DLD1 (cell line): ENCODE results near the gene RPL39L.

Experiments
- in situ Hi-C: cut with HindIII; loops from 2 replicates; pipeline ENCODE4 v1.10.0; 2017; ENCODE audit warnings: low sequenced_read_pairs

Gene RPL39L

DNA sequence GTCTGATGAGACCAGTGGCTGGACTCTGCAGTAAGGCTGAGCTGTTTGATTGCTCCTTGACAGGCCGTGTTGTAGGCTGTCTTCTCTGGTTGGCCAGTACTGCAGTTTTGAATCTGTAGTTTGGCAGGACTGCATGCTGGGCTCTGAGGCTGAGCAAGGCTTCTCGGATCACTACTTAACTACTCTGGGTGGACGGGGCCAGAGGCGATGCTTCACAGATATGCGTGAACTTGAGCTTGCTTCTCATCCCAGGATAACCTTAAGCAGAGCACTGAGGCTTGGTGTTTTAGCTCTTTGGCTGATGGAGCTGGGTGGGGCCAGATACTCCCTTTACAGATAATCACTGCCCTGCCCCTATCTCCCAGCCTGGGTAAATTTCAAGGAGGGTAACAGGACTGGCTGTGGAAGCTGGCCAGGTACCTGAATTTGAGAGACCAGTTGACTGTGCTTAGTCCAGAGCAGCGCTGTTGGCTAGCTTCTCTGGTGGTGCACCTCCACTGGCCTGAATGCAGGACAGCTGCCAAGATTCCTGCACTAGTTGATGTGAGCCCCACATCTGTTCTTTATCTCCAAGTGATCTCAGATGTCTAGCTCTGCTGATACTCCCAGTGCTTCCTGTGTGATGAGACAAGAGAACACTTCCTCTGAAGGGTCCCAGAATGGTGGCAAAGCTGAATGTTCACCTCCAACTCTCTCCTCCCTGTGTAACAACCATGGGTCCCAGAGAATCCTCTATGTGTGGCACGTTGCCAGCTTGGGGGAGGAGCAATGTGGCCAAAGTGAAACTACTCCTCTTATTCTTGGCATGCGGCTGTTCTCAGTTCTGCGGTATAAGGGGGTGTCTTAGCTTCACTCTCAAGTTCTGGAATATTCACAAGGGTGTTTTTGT lies 37.9 kb downstream of the RPL39L start:
- in situ Hi-C loops = no loop called here

DNA sequence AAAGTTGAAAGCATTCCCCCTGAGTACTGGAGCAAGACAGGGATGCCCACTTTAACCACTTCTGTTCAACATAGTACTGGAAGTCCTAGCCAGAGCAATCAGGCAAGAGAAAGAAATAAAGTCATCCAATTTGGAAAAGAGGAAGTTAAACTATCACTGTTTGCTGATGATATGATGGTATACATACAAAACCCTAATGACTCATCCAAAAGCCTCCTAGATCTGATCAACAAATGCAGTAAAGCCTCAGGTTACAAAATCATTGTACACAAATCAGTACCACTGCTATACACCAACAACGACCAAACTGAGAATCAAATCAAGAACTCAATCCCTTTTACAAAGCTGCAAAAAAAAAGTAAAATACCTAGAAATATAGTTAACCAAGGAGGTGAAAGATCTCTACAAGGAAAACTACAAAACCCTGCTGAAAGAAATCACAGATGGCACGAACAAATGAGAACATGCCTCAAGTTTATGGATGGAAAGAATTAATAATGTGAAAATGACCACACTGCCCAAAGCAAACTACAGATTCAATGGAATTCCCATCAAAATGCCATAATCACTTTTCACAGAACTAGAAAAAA lies 40.3 kb downstream of the RPL39L start:
- in situ Hi-C loops = no loop called here

DNA sequence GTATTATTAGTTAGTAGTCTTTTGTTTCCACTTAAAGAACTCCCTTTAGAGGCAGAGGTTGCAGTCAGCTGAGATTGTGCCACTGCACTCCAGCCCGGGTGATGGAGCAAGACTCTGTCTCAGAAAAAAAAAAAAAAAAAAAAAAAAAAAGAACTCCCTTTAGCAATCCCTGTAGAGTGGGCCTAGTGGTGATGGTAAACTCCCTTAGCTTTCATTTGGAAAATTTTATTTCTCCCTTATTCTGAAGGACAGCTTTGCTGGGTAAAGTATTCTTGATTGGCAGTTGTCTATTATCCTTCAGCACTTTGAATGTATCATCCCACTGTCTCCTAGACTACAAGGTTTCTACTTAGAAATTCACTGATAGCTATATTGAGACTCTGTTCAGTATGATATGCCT lies 46.0 kb downstream of the RPL39L start:
- in situ Hi-C loops = no loop called here

DNA sequence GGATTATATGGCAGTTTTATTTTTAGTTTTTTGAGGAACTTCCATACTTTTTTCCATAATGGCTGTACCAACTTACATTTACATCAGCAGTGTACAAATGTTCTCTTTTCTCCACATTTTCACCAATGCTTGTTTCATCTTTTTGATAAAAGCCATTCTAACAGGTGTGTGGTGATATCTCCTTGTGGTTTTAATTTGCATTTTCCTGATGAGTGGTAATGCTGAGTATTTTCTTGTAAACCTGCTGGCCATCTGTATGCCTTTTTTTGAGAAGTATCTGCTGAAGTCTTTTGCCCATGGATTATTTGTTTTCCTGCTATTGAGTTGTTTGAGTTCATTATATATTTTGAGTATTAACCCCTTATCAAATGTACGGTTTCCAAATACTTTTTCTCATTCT lies 50.6 kb downstream of the RPL39L start:
- in situ Hi-C loops = no loop called here

- in situ Hi-C loops = no loop called here
Observed at GRCh38 chr3:187086831-187087230, 52.5 kb downstream of the RPL39L start.

GRCh38 chr3:187085933-187086332 lies 53.4 kb downstream of the RPL39L start:
- in situ Hi-C loops = no loop called here

GRCh38 chr3:187085021-187085666 lies 54.2 kb downstream of the RPL39L start:
- in situ Hi-C loops = no loop called here

GRCh38 chr3:187084580-187084979 lies 54.7 kb downstream of the RPL39L start:
- in situ Hi-C loops = no loop called here

GRCh38 chr3:187084126-187084525 lies 55.2 kb downstream of the RPL39L start:
- in situ Hi-C loops = no loop called here

- in situ Hi-C loops = no loop called here
Observed at GRCh38 chr3:187082758-187083375, 56.4 kb downstream of the RPL39L start.

DNA sequence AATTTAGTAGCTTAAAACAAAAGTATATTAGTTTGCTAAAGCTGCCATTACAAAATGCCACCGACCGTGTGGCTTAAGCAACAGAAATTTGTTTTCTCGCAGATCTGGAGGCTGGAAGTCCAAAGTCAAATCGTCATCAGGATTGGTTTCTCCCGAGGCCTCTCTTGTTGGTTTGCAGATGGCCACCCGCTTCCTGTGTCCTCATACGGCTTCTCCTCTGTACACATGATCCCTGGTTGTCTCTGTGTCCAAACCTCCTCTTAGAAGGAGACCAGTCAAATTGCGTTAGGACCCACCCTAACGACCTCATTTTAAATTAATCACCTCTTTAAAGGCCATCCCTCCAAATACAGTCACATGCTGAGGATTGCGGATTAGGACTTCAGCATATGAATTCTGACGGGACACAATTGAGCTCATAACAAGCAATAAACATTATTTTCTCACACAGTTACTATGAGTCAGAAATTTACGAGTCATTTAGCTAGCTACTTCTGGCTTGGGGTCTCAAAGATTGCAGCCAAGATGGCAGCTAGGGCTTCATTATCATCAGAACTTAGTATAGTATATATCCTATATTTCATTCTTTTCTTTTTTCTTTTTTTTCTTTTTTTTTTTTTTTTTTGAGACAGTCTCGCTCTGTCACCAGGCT lies 58.4 kb downstream of the RPL39L start:
- in situ Hi-C loops = no loop called here

GRCh38 chr3:187079090-187080022 lies 59.9 kb downstream of the RPL39L start:
- in situ Hi-C loops = no loop called here

GRCh38 chr3:187077537-187077936 lies 61.8 kb downstream of the RPL39L start:
- in situ Hi-C loops = no loop called here

DNA sequence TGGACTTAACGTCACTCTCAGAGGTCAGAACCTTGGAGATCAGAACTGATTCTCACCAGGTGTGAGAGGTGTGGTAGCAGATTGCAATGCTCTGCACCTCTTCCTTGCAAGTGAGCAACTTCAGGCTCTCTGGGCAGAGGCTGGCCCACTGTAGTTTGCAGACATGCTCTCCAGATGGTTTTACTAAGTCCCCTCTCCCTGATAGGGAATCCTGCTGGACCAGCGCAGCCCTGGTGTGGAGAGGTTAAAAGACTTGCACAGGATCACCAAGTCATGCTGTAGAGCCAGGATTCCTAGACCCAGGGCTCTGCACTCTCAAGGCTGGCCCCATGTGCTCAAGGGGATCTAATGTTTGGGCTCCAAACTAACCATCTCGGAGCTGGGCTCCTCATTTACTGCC lies 62.2 kb downstream of the RPL39L start:
- in situ Hi-C loops = no loop called here

DNA sequence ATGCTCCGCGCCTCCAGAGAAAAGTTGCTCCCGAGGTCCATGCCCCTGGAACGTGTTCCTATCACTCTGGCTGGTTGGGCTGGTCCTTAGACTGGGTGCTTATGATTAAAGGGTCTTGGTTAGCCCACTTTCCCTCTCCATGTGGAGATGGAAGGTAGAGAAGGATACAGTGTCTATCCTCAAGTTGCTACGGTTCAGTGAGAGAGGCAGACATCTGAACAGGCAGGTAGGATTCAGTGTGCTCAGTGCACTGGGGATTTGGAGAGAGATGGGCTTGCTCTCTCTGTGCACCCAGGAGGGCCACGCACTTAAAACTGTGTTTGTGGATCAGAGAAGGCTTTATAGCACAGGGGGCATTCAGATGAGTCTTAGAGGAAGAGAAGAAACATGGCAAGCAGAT lies 63.0 kb downstream of the RPL39L start:
- in situ Hi-C loops = no loop called here

DNA sequence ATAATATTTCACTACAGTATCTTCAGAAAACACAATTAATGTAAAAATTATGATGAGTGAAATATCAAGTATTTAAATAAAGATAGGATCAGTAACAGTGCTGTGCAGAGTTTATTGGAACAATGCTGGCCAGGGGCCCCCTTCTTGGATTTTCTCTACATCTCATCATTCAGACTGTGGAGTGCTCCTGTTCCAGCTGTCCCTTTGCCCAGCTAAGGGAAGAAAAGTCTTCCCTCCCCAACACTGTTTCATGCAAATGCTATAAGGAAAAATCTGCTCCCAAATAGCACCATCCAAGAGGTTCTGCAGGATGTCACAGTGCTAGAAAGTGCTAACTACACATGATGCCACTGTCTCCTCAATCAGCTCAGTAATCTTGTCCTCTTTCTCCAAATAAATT lies 64.5 kb downstream of the RPL39L start:
- in situ Hi-C loops = no loop called here

- in situ Hi-C loops = no loop called here
Observed at GRCh38 chr3:187073581-187074098, 65.7 kb downstream of the RPL39L start.

- in situ Hi-C loops = no loop called here
Observed at GRCh38 chr3:187072511-187072910, 66.8 kb downstream of the RPL39L start.

- in situ Hi-C loops = no loop called here
Observed at GRCh38 chr3:187072102-187072501, 67.2 kb downstream of the RPL39L start.
